Globus pallidus (tissue), 1 donor: ENCODE data around the gene STARD3NL.

Source experiments
- DNase-seq: peaks from one replicate; pipeline ENCODE4 v3.0.0-alpha.2; 2015; ENCODE audit warnings: low spot score

The STARD3NL gene

GRCh38 chr7:38185395-38186307 lies 7.6 kb downstream of the STARD3NL start:
- no peak for DNase-seq

DNA sequence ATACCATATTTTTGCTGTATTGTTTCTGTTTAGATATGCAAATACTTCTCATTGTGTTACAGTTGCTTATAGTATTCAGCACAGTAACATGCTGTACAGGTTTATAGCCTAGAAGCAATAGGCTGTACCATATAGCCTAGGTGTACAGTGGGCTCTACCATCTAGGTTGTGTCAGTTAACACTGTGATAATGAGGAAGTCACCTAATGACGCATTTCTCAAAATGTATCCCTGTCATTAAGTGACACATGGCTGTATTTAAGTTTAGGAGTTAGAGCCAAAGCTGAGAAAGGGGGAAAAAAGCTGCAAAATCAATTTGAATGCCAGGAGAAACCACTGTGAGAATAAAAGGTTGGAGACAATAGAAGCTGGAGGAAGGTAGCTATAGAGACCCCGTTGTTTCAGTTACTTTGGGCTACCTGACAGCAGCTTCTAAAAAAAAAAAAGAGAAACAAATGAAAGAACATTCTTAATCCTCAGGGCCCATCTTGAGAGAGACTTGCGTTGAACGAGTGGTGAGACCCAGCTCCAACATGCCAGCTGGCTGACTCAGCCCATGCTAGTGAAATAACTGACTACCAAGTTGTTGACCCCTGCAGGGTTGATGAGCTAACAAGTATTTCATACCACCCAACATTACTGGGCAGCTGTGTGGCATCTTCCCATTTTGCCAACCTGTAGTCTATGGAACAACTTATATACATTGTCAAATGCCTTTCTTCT lies 8.7 kb downstream of the STARD3NL start:
- no peak for DNase-seq

- no peak for DNase-seq
Measured at GRCh38 chr7:38187794-38188440, 9.9 kb downstream of the STARD3NL start.

GRCh38 chr7:38189231-38189938 lies 11.3 kb downstream of the STARD3NL start:
- no peak for DNase-seq

DNA sequence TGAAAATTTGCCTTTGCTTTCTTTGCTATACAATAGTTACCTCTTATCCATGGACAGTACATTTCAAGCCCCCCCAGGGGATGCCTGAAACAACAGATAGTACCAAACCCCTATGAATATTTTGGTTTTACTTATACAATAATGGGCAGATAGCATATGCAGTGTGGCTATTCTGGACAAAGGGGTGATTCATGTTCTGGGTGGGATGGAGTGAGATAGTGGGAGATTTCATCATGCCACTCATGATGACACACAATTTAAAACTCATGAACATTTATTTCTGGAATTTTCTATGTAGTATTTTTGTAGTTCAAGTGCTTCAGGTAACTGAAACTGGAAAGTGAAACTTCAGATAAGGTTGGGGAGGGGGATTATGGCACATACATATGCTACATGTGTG lies 12.0 kb downstream of the STARD3NL start:
- DNase-seq, result no peak

- no peak for DNase-seq
Measured at GRCh38 chr7:38191791-38192190, 13.7 kb downstream of the STARD3NL start.

GRCh38 chr7:38192327-38192726 lies 14.3 kb downstream of the STARD3NL start:
- no peak for DNase-seq

DNA sequence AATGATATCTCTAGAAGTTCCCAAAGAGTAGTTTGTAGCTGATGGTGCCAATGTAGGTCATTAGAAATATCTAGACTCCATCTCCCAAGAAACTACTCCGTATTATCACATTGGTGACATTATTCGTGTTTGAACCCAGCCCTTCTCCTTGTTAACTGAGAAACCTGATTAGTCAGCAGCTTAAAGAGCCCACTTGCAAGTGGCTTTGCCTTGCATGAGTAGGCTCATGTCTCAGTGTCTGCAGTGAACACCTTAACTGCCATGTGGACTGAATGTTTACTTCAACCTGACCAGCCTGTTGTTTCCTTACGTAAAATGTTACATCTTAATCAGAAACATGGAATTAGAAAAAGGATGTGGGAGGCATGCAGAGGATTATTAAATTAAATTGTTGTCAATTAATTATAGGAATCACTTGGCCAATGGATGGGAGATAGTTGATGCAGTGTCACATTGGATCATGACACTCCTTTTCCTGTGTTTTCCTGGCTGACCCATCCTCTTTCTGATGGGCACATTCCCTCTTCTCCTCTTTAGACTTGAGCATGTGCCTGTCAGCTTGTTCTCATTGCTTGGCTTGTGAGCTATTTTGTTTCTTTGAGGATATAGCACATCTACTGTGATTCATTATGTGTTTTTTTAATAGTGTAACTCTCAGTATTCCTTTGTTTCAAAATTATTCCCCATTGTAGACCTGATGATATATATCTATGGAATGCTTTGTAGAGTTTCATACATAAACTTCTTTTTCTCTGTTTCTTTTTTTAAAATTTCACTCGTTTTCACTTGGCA lies 18.0 kb downstream of the STARD3NL start:
- no peak for DNase-seq

GRCh38 chr7:38198366-38198765 lies 20.3 kb downstream of the STARD3NL start:
- DNase-seq, result no peak

DNA sequence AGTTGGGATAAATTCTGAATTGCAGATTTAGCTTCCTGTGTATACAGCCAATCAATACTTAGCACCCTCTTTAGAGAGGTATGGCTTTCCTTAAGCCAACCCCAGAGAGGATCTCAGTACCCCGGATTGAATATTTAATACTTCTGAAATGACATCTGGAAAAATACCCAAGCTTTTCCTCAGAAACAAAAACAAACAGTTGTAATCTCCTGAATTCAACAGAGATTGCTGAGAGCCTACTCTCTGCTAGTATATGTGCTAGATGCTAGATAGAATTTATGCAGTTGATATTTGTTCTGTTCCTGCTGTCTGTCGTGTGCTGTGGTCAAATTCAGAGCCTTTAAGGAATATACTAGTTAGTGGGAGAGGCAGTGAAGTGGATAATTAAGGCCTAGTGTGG lies 21.1 kb downstream of the STARD3NL start:
- DNase-seq, result no peak

- no peak for DNase-seq
Measured at GRCh38 chr7:38199782-38200181, 21.7 kb downstream of the STARD3NL start.

- no peak for DNase-seq
Measured at GRCh38 chr7:38206071-38206470, 28.0 kb downstream of the STARD3NL start.

DNA sequence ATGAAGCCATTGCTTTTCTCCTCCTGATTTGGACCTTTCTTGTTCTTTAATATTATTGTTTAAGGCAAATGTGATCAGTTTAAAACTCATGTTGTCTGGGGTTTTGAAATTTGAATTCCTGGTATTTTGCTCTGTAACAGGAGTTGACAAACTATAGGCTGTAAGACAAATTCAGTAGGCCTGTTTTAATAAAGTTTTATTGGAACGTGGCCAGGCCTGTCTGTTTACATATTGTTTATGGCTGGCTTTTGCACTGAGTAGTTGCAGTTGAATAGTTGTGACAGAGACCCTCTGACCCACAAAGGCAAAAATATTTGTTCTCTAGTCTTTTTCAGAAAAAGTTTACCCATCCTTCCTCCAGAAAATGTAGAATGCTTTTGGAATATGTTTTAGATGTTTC lies 29.8 kb downstream of the STARD3NL start:
- DNase-seq, result no peak

DNA sequence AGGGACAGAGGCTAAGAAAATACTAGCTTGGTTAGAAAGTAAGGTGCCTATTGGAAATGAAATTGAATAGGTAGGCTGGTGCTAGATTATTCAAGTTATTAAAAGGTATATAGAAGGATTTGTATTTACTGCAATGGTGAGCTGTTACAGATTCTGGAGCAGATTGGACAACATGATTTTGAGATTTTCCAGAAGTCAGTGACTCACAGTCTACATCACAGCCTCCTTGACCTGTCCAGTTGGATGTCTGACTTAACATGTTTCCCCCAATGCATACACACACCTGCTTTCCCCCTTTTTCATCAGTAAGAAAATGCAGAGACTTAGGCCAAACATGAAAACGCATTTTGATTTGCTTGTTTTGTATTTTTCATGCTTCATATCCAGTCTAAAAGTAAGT lies 33.4 kb downstream of the STARD3NL start:
- no peak for DNase-seq

DNA sequence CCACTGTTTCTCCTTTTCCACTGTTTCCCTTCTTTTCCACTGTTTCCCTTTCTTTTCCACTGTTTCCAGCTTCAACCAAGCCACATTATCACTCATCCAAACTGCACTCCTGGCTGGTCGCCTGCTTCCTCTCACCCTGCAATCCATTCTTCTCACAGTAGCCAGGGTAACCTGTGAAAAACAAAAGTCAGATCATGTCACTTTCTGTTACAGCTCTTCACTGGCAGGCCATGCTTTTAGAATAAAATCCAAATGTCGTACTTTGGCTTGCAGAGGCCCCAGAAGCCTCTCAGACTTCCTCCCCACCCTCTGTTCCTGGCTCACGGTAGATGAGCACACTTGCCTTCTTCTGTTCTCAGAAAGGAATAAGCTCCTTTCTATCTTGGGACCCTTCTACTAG lies 33.9 kb downstream of the STARD3NL start:
- DNase-seq, result peak; percentile 47

DNA sequence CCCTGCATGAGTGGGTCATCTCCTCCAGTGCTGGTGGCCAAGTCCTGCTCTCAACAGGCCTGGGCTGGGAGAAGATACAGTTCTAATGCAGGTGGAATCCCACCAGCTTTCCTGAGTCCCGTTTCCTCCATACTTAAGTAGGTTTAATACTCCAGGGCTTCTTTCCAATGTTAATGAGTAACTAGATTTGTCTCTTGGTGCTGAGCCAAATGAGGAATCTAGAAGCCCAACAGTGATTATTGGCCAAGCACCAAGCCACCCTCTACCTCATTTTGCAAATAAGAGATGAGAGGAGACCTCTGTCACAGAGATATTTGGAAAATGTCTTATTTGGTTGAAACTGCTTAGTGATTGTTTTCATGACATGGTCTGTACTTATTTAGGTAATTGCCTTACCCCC lies 37.1 kb downstream of the STARD3NL start:
- DNase-seq, result no peak

DNA sequence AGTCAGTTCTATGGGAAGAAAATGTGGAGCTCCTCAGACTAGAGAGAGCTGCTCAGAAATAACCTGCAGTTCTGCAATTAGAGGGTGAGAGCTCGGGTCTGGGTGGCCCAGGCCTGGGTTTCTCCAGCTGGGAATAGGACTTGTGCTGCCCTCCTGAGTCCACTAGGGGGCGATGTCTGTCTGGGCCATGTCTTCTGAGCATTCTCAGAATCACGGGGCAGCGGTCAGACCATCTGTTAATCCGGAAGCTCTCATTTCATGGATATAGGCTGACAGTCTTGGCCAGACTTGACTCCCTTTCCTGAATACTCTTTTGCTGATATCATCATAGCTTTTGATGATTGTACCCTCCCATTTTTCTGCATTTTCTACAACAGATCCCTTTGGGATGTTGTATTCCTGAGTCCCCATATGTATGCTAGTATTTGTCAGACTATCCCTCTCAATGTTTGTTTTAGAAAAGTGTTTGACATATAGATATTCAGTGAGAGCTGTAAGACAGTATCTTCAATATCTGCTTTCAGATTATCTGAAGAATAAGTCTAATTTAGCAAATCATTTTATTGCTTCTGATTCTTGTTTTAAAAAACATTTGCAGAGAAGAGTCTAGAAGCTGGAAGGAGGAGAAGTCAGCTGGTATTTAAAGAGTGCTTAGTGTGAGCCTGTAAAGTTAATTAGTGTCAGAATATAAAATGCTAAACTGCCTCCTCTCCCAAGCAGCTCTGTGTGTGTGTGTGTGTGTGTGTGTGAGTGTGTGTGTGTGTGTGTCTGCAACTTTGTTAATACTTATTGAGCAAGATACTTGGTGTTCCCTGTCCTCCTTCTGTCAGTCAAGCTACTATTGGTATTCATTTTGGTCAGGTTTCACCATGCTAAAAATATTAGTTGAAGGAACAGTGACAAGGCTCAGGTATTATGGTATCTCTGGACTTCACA lies 38.0 kb downstream of the STARD3NL start:
- peak; percentile 83 for DNase-seq

- DNase-seq, result no peak
Measured at GRCh38 chr7:38217672-38218071, 39.6 kb downstream of the STARD3NL start.

- no peak for DNase-seq
Measured at GRCh38 chr7:38220452-38220851, 42.4 kb downstream of the STARD3NL start.

DNA sequence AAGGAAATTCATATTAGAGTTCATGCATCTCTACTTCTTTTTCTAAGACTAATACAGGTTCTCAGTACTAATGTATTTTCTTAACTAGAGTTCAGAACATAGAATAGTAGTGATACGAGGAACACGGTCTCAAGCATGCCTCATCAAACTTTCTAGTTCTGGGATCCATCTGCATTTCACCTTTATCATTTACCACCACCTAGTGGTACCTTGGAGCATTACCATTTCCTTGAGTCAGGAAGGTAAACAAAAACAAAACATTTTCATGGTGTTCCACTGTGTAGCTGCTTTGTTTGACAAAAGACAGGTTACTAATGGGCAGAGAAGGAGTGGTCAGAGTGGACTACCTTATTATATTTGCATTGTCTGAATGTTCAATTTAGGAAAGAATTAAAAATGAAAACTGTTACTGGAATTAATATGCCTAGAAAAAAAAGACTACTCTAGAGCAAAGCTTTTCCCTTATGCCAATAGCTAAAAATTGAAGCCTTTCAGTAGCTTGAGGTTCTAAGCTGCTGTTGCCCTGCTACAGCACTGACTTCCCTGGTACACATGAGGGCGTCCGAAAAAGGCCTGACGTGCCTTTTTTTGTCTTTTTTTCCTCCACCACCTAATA lies 44.5 kb downstream of the STARD3NL start:
- peak; percentile 34 for DNase-seq
